CD4-positive, alpha-beta memory T cell (primary cell): Measurements from ENCODE around the gene MGAT3. TPM values are rescaled to one million over a fixed set of nuclear protein-coding genes. Genes with fewer than 3 reads are reported as not detected.
A peak's percentile ranks its signal among the peaks of the same experiment; 100 is the strongest.

Source experiments
- CTCF ChIA-PET: fragments of 350-600 bp; sonication (Branson Sonifier 250); formaldehyde crosslinking; loops from one replicate; lab custom pipeline; 2021; ENCODE audit warnings: inconsistent platforms; ENCODE audit not compliant: partially characterized antibody; lab: Charles Lee
- POLR2A ChIA-PET: fragments of 350-600 bp; sonication (Branson Sonifier 250); formaldehyde crosslinking; loops from one replicate; lab custom pipeline; 2021; ENCODE audit not compliant: partially characterized antibody; lab: Charles Lee
- DNase-seq, 5 donors: peaks; one replicate each; pipeline versions ENCODE4 v3.0.0 to v3.0.0-alpha.2; 2020 to 2022; ENCODE audit warnings: mixed read lengths in 1 of 5
- H3K27ac ChIP-seq: one replicate; pipeline ENCODE4 v1.7.0; 2013; ENCODE audit warnings: low read depth, low read length
- H3K27me3 ChIP-seq: 2 replicates; pipeline ENCODE4 v1.7.0; 2013; ENCODE audit warnings: mild to moderate bottlenecking, low read length, moderate library complexity; ENCODE audit not compliant: insufficient read depth
- H3K36me3 ChIP-seq: 2 replicates; pipeline ENCODE4 v1.7.0; 2013; ENCODE audit warnings: mild to moderate bottlenecking, low read length, moderate library complexity; ENCODE audit not compliant: insufficient read depth
- H3K4me1 ChIP-seq: 2 replicates; pipeline ENCODE4 v1.7.0; 2013; ENCODE audit warnings: mild to moderate bottlenecking, low read length, moderate library complexity; ENCODE audit not compliant: insufficient read depth
- H3K4me3 ChIP-seq, 2 donors: one replicate each; pipeline ENCODE4 v1.7.0; 2013; ENCODE audit warnings: low read length in 2 of 2, mild to moderate bottlenecking in 1 of 2
- H3K9me3 ChIP-seq, 2 donors: one replicate each; pipeline ENCODE4 v1.7.0; 2013; ENCODE audit warnings: low read length in 2 of 2, control low read depth in 1 of 2; ENCODE audit not compliant: control insufficient read depth in 1 of 2
- H3K27ac Mint-ChIP-seq, 7 donors: one replicate each; pipeline ENCODE4 v1.8.0; 2020 to 2021; ENCODE audit warnings: mixed read lengths in 7 of 7, mild to moderate bottlenecking in 6 of 7, inconsistent platforms in 3 of 7, moderate library complexity in 3 of 7
- H3K27me3 Mint-ChIP-seq, 2 donors: one replicate each; pipeline ENCODE4 v1.8.0; 2020 to 2021; ENCODE audit warnings: mixed read lengths in 2 of 2
- H3K36me3 Mint-ChIP-seq, 2 donors: one replicate each; pipeline ENCODE4 v1.8.0; 2020 to 2021; ENCODE audit warnings: mixed read lengths in 2 of 2, inconsistent platforms in 1 of 2, mild to moderate bottlenecking in 1 of 2
- H3K4me1 Mint-ChIP-seq, 4 donors: one replicate each; pipeline ENCODE4 v1.8.0; 2020 to 2021; ENCODE audit warnings: mixed read lengths in 4 of 4, mild to moderate bottlenecking in 1 of 4
- H3K4me3 Mint-ChIP-seq, 8 donors: one replicate each; pipeline ENCODE4 v1.8.0; 2020 to 2021; ENCODE audit warnings: mixed read lengths in 8 of 8, mild to moderate bottlenecking in 7 of 8, moderate library complexity in 6 of 8, inconsistent platforms in 3 of 8
- H3K9me3 Mint-ChIP-seq, 8 donors: one replicate each; pipeline ENCODE4 v1.8.0; 2020 to 2021; ENCODE audit warnings: mixed read lengths in 8 of 8, mild to moderate bottlenecking in 5 of 8, inconsistent platforms in 3 of 8, moderate library complexity in 1 of 8
- intact Hi-C: fragments of 100-400 bp; cut with micrococcal nuclease; formaldehyde crosslinking; loops from one replicate; pipeline ENCODE4 v1.15.1; 2023
- polyA plus RNA-seq, 2 donors: library from polyadenylated mRNA; unstranded; fragments of 300-500 nt; fragmentation: Illumina TruSeq; gene quantifications; one replicate each; pipeline ENCODE4 v1.2.3, GENCODE V29; 2021
- total RNA-seq, 2 experiments: library from RNA; stranded (reverse); gene quantifications; one replicate each; pipeline ENCODE4 v1.2.3, GENCODE V29; 2021

The MGAT3 gene
- total and polyA plus RNA-seq, 4 experiments from 2014 or later = 0.19 to 0.73 TPM; not detected in 2

- DNase-seq = no peak
- Histone ChIP-seq H3K27ac (no peak overlapping the region), H3K4me3 (no peak overlapping the region), H3K36me3 (peaks cover 44% of the 10 kb centered on the region), H3K27me3 (no peaks in the 10 kb centered on the region), H3K4me1 (no peaks in the 10 kb centered on the region), H3K9me3 (no peaks in the 10 kb centered on the region)
- H3K36me3 Mint-ChIP-seq = peaks cover 25 to 53% of the 10 kb centered on the region in 2 donors
- H3K9me3 Mint-ChIP-seq = no peaks in the 10 kb centered on the region
- intact Hi-C loops = no loop called here
- no peak overlapping the region for H3K4me3 Mint-ChIP-seq
- H3K4me1 Mint-ChIP-seq = no peaks in the 10 kb centered on the region
- H3K27me3 Mint-ChIP-seq = no peaks in the 10 kb centered on the region
- ChIA-PET CTCF (no interaction called here), POLR2A (no interaction called here)
- H3K27ac Mint-ChIP-seq = no peak overlapping the region
These were observed 28.8 kb upstream of the MGAT3 start for GRCh38 chr22:39427751-39428596.

GRCh38 chr22:39428597-39429071 is 28.2 kb upstream of the MGAT3 start:
- H3K27ac Mint-ChIP-seq = no peak overlapping the region
- no peak overlapping the region for H3K27ac ChIP-seq
- H3K27me3 Mint-ChIP-seq = no peaks in the 10 kb centered on the region
- intact Hi-C loops = no loop called here
- no peak overlapping the region for H3K4me3 Mint-ChIP-seq
- no peaks in the 10 kb centered on the region for H3K4me1 Mint-ChIP-seq
- H3K9me3 Mint-ChIP-seq = no peaks in the 10 kb centered on the region
- H3K9me3 ChIP-seq = no peaks in the 10 kb centered on the region
- CTCF ChIA-PET = no interaction called here
- POLR2A ChIA-PET = no interaction called here
- H3K4me3 ChIP-seq = no peak overlapping the region
- peaks cover 44% of the 10 kb centered on the region for H3K36me3 ChIP-seq
- no peaks in the 10 kb centered on the region for H3K27me3 ChIP-seq
- no peak for DNase-seq
- H3K4me1 ChIP-seq = no peaks in the 10 kb centered on the region
- H3K36me3 Mint-ChIP-seq = peaks cover 25 to 53% of the 10 kb centered on the region in 2 donors

DNA sequence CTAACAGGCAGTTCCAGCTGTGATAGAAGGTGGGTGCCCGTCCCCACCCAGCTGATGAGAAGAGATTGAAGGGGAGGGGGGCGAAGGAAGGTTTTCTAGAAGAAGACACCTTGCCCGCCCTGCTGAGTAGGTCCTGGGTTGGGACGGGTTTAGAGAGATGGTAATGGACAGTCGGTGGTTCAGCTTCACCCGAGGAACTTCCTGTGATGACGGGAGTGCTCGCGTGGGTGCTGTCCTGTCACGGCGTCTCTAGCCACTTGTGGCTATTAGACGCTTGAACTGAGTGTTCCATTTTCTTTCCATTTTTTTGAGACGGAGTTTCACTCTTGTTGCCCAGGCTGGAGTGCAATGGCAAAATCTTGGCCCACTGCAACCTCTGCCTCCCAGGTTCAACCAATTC is 27.6 kb upstream of the MGAT3 start:
- no peak overlapping the region for H3K4me3 ChIP-seq
- H3K4me1 Mint-ChIP-seq = no peaks in the 10 kb centered on the region
- no peaks in the 10 kb centered on the region for H3K9me3 ChIP-seq
- H3K36me3 Mint-ChIP-seq = peaks cover 20 to 53% of the 10 kb centered on the region in 2 donors
- intact Hi-C loops = no loop called here
- DNase-seq = no peak
- H3K27me3 Mint-ChIP-seq = no peaks in the 10 kb centered on the region
- no peak overlapping the region for H3K27ac Mint-ChIP-seq
- no peaks in the 10 kb centered on the region for H3K27me3 ChIP-seq
- peaks cover 39% of the 10 kb centered on the region for H3K36me3 ChIP-seq
- CTCF ChIA-PET = no interaction called here
- no peak overlapping the region for H3K4me3 Mint-ChIP-seq
- H3K4me1 ChIP-seq = no peaks in the 10 kb centered on the region
- no peaks in the 10 kb centered on the region for H3K9me3 Mint-ChIP-seq
- no peak overlapping the region for H3K27ac ChIP-seq
- POLR2A ChIA-PET = no interaction called here

DNA sequence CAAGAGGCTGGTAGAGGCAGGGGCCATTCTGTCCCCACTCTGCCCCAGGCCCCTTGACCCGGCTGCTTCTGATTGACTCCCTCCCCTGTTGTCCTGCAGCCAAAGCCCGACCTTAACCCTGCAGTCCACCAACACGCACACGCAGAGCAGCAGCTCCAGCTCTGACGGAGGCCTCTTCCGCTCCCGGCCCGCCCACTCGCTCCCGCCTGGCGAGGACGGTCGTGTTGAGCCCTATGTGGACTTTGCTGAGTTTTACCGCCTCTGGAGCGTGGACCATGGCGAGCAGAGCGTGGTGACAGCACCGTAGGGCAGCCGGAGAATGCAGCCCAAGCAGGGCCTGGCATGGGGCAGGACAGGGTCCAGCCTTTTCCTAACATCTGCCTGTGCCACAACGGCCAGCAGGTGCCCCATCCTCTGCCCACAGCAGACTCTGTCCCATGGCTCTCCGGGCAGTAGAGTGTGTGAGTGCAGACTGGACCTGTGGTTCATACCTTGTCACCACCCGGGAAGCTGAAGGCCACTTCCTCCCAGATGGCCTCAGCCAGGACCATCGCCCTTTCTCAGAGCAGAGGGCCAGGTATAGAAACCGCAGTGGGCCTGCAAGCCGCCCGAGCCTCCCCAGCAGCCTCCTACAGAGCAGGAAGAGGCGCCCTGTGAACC is 26.8 kb upstream of the MGAT3 start:
- H3K27me3 Mint-ChIP-seq = no peaks in the 10 kb centered on the region
- H3K4me1 ChIP-seq = no peaks in the 10 kb centered on the region

DNA sequence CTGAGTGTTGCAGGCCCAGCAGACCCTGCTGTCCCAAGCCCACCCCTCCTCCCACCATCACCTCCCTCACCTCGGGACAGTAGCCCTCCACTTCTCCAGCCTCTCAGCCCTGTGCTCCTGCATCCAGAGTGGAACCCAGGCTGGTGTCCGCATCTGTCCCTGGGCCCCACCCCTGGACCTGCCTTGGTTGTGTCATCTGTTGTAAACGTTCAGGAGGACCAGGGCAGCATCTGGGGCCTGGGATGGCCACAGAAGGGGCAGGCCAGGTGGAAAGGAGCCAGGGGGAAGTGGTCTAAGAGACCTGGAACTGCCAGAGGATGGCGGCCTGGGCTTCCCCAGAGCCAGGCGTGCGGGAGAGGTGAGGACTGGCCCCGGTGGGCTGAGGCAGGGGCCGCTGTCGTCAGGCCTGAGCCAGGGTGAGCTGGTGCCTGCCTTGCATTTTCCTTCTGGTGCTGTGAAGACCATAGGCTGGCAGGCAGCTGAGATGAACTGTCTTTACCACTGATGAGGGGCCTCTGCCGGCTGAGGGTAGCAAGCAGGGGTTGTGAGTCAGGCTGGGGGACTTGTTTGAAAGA is 26.1 kb upstream of the MGAT3 start:
- peaks cover 39% of the 10 kb centered on the region for H3K36me3 ChIP-seq
- H3K27ac Mint-ChIP-seq = peak overlapping the region in 1 of 7 donors; percentile 41

More for the DNA sequence above, 26.8 kb upstream of the MGAT3 start:
- intact Hi-C loops = no loop called here
- H3K9me3 Mint-ChIP-seq = no peaks in the 10 kb centered on the region
- ChIA-PET CTCF (no interaction called here), POLR2A (no interaction called here)
- H3K4me3 ChIP-seq = no peak overlapping the region
- no peak overlapping the region for H3K4me3 Mint-ChIP-seq
- peaks cover 39% of the 10 kb centered on the region for H3K36me3 ChIP-seq
- no peaks in the 10 kb centered on the region for H3K4me1 Mint-ChIP-seq
- H3K27me3 ChIP-seq = no peaks in the 10 kb centered on the region
- no peaks in the 10 kb centered on the region for H3K9me3 ChIP-seq
- DNase-seq = no peak
- no peak overlapping the region for H3K27ac ChIP-seq
- H3K36me3 Mint-ChIP-seq = peaks cover 20 to 50% of the 10 kb centered on the region in 2 donors
- no peak overlapping the region for H3K27ac Mint-ChIP-seq

DNA sequence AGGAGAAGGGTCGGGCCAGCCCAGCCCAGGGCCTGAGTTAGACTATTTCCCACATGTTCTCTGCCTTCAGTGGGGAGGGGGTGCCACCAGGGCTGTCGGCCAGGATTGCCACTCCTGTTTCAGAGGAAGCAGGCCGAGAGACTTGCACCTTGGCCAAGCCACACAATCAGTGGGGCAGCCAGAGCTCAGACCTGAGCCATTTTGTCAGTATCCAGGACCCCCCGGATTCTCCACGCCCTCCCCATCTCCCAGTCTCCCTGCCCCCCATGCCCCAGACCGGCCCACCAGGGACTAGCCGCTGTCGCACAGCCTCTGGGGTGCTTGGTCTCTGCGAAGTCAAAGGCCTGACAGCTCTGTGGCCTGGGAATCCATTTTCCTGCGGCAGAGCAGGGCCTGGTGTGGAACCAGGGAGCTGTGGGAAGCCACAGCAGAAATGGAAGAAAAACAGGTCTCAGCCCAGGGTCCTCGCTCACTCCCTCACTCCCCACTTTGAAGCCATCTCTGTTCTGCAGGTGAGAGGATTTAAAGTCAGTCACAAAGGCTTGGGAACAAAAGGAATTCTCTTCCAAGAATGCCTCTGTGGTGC is 25.5 kb upstream of the MGAT3 start:
- H3K4me3 Mint-ChIP-seq = no peak overlapping the region
- H3K4me1 Mint-ChIP-seq = no peaks in the 10 kb centered on the region
- Histone ChIP-seq H3K9me3 (no peaks in the 10 kb centered on the region), H3K27ac (no peak overlapping the region), H3K4me3 (no peak overlapping the region), H3K4me1 (no peaks in the 10 kb centered on the region), H3K36me3 (peaks cover 39% of the 10 kb centered on the region), H3K27me3 (no peaks in the 10 kb centered on the region)
- no peaks in the 10 kb centered on the region for H3K9me3 Mint-ChIP-seq
- POLR2A ChIA-PET = interaction anchor here (0.6 kb wide), 1 partner anchor 92 kb away, joined by 3 read pairs; no protein-coding TSS in a partner anchor
- intact Hi-C loops = no loop called here
- no peak overlapping the region for H3K27ac Mint-ChIP-seq
- H3K27me3 Mint-ChIP-seq = no peaks in the 10 kb centered on the region
- CTCF ChIA-PET = no interaction called here
- H3K36me3 Mint-ChIP-seq = peaks cover 16 to 45% of the 10 kb centered on the region in 2 donors
- DNase-seq = no peak

More for the DNA sequence above, 26.1 kb upstream of the MGAT3 start:
- Mint-ChIP-seq H3K27me3 (no peaks in the 10 kb centered on the region), H3K4me3 (no peak overlapping the region), H3K4me1 (no peaks in the 10 kb centered on the region), H3K9me3 (no peaks in the 10 kb centered on the region), H3K36me3 (peaks cover 20 to 50% of the 10 kb centered on the region in 2 donors)
- H3K27ac ChIP-seq = no peak overlapping the region
- intact Hi-C loops = no loop called here
- H3K27me3 ChIP-seq = no peaks in the 10 kb centered on the region
- no peaks in the 10 kb centered on the region for H3K4me1 ChIP-seq
- H3K9me3 ChIP-seq = no peaks in the 10 kb centered on the region
- no peak overlapping the region for H3K4me3 ChIP-seq
- no peak for DNase-seq
- CTCF ChIA-PET = no interaction called here
- POLR2A ChIA-PET = interaction anchor here (0.6 kb wide), 1 partner anchor 93 kb away, joined by 3 read pairs; no protein-coding TSS in a partner anchor

DNA sequence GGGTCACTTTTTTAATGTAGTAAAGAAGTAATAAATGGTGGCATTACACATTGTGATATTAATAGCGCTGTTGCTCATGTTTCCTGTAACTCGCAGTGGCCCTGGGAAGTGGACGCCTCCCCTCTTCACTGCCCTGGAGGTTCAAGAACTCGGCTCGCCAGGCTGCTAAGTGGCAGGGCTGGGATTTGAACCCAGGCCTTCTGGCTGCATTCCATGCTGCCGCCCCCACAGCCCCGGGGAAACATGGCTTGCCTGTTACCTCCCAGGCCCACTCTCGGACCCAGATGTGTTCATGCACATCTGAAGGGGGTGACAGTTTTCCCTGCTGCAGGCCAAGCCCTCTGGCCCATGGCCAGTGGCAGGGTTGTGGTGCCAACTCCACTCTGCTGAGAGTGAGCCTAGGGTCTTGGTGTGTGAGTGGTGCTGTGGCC is 25.0 kb upstream of the MGAT3 start:
- Histone ChIP-seq H3K27me3 (no peaks in the 10 kb centered on the region), H3K36me3 (peaks cover 34% of the 10 kb centered on the region), H3K4me3 (no peak overlapping the region), H3K9me3 (no peaks in the 10 kb centered on the region), H3K4me1 (no peaks in the 10 kb centered on the region), H3K27ac (no peak overlapping the region)
- Mint-ChIP-seq H3K4me3 (no peak overlapping the region), H3K36me3 (peaks cover 11 to 41% of the 10 kb centered on the region in 2 donors), H3K27me3 (no peaks in the 10 kb centered on the region), H3K4me1 (no peaks in the 10 kb centered on the region), H3K27ac (no peak overlapping the region), H3K9me3 (no peaks in the 10 kb centered on the region)
- no peak for DNase-seq
- ChIA-PET POLR2A (no interaction called here), CTCF (no interaction called here)
- intact Hi-C loops = no loop called here
